ENCODE data around the gene THAP6.

DNA sequence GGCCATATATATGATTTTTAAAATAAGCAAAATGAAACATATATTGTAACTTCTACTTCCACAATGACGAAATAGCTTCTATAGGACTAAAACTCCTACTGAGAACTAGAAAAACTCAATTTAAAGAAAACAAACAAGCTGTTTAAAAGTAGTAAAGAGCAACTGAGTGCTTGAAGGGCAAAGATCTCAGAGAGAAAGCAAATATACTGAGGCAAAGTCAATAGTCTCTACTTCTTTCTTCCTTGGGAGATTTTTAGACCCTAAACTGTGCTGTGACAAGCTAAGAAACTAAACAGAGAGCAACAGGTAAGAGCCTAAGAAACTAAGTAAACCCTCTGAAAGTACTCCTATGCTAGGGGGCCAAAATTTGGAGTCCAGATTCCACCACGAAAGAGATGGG, 8.6 kb upstream of the THAP6 start:
- TF ChIP-seq, protein P1, sequence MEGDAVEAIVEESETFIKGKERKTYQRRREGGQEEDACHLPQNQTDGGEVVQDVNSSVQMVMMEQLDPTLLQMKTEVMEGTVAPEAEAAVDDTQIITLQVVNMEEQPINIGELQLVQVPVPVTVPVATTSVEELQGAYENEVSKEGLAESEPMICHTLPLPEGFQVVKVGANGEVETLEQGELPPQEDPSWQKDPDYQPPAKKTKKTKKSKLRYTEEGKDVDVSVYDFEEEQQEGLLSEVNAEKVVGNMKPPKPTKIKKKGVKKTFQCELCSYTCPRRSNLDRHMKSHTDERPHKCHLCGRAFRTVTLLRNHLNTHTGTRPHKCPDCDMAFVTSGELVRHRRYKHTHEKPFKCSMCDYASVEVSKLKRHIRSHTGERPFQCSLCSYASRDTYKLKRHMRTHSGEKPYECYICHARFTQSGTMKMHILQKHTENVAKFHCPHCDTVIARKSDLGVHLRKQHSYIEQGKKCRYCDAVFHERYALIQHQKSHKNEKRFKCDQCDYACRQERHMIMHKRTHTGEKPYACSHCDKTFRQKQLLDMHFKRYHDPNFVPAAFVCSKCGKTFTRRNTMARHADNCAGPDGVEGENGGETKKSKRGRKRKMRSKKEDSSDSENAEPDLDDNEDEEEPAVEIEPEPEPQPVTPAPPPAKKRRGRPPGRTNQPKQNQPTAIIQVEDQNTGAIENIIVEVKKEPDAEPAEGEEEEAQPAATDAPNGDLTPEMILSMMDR (conservative IDR thresholded peaks at IDR 0.05 in 1 of 2, IDR thresholded peaks at IDR 0.05 in 1 of 2; ENCODE audit: extremely low read depth in 1 of 2, insufficient read depth in 1 of 2, low read depth in 1 of 2, low read length in 2 of 2) = no peak
- TF ChIP-seq EZH2 (IDR thresholded peaks at IDR 0.05; ENCODE audit: borderline replicate concordance, low read length) = no peak

Data from mammary epithelial cell (primary cell).